Measurements from ENCODE around the gene OR5AC2.

Gene OR5AC2

GRCh38 chr3:98136631-98137030 lies 49.7 kb downstream of the OR5AC2 start:
- in situ Hi-C loops (cut with HindIII; ENCODE audit: low sequenced_read_pairs) = no loop called here

All from DLD1 (cell line).